Measurements from ENCODE around the gene CDRT15L2.
A peak's percentile ranks its signal among the peaks of the same experiment; 100 is the strongest.
"Not testable (repeated sequence)": the region's sequence is repeated elsewhere in the genome, so short reads cannot be mapped to it uniquely, and the experiment has no call there.

Gene CDRT15L2

DNA sequence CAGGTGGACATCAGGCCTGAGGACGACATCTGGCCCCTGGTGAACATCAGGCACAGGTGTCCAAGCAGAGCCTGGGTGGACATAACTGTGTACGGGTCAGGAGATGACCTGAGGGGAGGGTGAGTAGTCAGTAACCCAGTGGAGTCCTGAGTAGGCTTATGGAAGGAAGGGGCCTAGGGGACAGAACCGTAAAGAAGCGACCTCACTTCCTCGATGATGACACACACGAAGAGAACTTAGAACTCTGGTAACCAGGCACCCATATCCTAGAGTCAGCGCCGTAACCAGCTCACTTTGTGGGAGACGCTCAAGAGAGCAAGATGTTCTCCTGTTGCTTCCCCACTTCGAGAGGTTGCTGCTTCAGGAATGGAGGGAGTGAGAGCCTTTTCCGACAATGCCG is at the start of gene CDRT15L2:
Gene CDRT15L2, plus strand, starts transcription at position 301 of the 400 bp plus-strand sequence. Its CDS starts 20 bp downstream, at position 321.
- DNase-seq: not testable (repeated sequence)

DNA sequence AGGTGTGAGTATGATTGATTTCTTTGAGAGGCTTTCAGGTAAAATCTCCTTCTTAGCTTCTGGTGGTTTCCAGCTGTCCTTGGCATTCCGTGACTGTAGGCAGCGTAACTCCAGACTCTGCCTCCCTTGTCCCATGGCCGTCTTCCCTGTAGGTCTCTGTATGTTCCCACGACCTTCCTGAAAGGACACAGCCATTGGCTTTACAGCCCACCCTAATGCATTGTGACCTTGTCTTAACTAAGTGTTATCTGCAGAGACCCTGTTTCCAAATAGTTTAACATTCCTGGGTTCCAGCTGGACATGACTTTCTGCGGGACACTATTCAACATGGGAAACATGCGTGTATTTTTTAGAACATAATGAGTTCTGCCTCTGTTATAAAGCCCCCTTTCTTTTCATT is 49.4 kb upstream of the CDRT15L2 start:
- DNase-seq: not testable (repeated sequence)

DNA sequence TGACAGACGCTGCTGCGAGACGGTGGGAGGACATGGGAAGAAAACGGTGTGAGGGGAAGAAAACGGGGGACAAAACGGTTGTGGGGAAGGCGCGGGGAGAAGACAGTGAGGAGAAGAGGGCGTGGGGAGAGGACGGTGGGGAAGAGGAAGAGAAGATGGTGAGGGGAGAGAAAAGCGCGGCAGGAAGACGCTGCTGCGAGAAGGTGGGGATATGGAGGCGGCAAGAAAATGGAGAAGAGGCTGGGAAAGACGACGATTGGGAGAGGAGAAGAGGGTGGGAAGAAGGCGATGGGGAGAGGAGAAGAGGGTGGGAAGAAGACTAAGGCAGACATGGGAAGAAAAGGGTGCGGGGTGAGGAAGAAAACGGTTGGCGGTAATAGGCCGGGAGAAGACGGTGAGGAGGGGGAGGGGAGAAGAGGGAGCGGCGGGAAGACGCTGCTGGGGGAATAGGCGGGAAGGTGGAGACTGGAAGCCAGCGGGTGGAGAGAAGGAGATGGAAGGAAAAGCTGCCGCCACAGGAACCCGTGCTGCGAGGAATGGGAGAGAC is 46.9 kb upstream of the CDRT15L2 start:
- peak; percentile 80 for DNase-seq

DNA sequence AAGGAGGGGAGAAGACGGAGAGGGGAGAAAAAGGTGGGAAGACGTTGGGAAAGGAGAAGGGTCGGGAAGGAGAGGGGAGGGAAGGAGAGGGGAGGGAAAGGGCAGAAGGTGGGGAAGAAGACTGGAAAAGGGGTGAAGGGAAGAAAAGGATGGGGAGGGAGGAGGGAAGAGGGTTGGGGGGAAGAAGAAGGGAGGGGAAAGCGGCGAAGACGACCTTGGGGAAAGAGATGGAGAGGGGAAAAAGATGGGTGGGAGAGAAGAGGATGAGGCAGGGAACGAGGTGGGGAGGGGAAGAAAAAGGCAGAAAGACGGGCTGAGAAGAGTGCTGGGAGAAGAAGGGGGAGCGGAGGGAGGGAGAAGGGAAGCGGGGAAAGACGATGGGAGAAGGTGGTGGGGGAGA is 46.3 kb upstream of the CDRT15L2 start:
- DNase-seq: peak; percentile 13

DNA sequence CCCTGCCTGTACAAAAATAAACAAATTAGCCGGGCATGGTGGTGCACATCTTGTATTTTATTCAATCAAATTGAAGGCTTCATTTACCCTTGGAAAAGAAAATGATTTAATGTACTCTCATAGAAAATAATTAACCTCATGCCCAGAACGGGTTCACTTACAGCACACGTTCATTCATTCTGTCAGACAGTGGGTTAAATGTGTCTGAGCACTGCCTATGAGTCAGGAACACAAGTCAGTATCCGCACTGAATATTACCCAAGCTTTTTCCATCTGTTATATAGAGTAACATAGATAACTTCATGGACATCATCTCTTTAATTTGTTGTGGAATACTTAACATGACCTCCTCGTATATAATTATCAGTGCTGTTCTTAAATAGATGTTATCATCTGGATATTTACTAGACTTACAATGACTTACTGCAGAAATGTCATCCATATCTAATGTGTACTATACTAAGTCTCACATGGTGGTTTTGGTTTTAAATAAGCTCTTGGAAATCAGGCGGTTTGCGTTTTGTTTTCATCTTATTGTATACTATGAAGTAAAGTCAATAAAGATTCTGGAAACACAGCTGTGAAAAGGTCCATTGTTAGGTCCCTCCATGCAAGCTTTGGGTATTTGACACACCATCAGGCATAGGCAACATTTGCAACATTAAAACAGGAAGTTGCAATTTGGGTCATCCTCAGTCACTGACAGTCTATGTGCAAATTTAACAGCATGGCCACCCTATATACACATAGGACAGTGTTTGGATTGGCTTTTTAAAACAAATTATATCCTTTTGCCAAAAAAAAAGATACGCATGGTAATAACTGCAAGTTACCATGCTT is 44.6 kb upstream of the CDRT15L2 start:
- not testable (repeated sequence) for DNase-seq

DNA sequence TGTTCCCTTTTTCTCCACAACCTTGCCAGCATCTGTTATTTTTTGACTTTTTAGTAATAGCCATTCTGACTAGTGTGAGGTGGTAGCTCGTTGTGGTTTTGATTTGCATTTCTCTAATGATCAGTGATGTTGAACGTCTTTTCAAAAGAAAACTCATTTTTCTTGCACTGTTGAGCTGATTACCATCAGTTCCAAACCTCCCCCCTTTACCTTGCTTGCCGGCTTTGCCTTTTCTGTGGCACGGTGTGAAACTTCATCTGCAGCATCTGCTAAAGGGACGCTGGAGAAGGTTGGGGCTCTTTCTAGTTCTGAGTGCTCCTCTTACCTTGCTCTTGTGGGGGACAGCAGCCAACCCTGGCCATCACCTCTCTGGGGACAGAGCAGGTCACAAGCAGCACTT is 39.1 kb upstream of the CDRT15L2 start:
- not testable (repeated sequence) for DNase-seq

DNA sequence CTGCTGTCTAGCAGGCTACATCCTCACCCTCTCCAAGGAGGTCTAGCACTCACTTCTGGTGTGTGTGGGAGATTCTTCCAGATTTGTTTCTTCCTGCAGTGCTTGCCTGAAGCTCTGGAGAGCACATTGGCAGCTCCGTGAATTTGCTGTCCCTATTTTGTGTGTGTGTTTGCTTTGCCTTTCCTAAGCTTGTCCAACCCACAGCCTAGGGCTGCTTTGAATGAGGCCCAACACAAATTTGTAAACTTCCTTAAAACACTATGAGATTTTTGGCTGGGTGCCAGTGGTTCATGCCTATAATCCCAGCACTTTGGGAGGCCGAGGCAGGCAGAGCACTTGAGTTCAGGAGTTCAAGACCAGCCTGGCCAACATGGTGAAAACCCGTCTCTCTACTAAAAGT is 38.7 kb upstream of the CDRT15L2 start:
- DNase-seq: not testable (repeated sequence)

DNA sequence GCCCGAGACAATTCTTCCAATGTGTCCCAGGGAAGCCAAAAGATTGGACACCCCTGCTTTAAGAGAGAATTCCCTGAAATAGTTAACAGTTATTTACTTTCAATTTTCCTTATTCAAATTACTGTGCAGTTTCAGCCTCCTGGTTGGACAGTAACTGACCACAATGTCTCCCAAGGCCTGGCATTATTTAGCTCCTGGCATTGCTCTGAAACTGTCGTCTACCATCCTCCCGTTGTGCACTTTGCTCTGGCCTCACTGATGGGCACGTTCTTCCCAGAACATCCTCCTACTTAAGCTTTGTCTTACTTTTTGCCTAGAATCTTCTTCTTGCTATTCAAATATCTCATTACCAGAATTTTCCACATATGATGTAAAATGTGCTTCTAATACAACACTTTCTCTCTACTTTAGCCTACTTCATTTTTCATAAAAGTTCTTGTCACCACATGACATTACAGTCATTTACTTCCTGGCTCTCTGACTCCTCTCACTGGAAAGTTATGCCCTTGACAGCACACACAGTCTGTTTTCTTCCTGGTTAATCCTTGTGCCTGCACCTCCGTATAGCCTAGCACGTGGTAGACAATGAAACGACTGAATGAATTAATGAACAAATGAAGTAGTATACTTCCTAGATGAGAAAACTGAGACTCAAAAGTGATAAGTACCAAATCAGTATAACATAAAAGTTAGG is 37.5 kb upstream of the CDRT15L2 start:
- DNase-seq: not testable (repeated sequence)

DNA sequence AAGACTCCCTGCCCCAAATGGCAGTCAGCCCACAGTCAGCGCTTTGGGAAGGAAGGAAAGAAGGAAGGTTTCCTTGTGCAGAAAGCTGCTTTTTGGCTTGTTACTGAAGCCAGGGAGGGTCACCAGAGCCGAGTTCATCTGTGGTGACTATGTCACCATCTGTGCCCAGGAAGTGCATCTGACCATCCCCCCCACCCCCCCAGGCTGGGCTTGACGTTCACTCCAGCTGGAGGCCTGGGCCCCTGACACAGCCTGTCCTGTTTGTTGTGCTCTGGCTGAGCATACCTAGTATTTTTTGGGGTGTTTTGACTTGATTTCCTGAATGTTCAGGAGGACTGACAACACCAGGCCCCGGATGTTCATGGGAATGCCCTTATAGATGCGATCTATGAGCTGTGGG is 31.6 kb upstream of the CDRT15L2 start:
- DNase-seq: not testable (repeated sequence)

DNA sequence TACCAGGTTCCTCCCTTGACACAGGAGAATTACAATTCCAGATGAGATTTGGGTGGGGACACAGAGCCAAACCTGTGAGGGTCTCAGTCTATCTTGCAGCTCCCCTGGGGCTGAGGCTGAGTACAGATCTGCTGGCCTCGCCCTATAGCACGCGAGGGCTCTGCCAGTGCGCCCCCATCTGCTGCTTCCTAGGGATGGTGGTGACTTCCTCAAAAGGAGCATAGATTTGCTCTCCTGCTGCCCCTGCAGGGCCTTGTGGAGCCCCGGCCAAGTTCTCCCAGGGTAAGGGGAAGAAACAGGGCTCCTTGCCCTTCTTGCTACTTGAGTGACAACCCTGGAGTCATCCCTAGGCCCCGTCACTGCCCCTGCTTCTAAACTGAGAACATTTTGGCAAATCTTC is 26.6 kb upstream of the CDRT15L2 start:
- DNase-seq: not testable (repeated sequence)

DNA sequence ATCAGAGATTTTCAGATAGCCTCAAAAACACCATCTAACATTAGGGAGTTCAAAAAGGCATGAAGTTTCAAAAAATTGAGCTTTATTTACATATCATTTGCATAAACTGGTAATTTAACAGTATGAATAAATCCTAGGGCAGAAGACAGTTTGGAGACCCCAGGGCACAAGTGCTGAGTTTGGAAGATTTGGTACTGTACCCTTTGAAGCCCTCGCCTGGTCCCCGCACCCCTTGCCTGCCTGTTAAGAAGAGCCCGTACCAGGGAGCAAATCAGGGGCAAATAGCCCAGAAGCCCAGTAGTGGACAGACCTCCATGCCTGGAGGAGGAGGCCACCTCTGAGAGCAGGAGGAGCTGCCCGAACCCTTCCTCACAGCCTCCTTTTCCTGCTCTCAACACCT is 24.8 kb upstream of the CDRT15L2 start:
- not testable (repeated sequence) for DNase-seq

DNA sequence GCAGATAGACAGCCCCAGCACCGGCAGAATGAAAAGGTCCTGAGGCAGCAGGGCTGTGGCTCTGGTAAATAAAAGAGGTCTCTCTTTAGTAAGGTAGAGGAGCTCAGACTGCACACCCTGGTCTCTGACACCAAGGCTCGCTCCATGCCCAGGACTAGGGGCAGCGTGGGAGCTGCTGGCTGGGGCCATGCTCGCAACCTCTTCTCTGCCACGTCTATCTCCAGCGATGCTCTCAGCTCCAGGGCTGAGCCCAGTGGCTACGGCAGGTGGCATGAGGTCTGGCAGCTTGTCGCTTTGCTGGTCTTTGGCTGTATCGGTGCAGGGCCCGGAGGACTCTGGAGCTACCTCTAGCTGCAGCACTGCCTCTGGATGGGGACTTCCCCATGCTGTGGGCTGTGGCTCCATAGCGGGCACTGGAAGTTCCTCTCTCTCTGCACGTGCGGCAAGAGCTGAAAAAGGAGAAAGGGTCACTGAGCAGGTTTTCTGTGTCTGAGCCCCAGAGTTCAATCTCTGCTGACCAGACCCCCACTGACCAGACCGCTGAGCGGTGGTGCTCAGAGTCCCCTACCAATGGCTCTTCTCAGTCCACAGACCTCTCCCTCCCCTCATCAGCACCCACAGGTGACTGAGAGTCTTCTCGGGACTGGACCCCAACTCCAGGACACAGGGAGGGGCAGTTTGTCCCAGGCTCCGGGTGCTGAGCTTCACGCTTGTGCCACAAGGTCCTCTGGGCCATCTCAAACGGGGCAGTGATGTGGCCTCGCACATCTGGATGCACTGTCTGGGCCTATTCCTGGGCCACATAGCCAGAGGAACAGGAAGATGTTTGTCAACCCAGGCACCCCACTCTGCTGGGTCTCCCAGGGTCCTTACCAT is 24.2 kb upstream of the CDRT15L2 start:
- not testable (repeated sequence) for DNase-seq

DNA sequence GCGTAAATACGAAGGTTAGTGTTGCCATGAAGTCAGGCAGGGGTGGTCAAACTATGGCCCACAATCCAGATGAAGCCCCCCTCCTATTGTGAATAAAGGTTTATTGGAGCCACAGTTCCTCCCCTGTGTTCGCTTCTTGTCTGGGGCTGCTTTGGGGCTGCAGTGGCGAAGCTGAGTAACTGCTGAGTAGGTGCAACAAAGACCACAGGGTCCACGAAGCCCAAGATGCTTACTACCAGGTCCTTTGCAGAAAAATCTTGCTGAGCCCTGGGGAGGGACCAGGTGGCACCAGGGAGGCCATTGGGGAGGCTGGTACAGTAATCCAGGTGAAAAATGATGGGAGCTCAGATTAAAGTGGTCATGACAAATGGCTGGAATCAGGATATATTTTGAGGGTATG is 21.4 kb upstream of the CDRT15L2 start:
- DNase-seq: not testable (repeated sequence)

DNA sequence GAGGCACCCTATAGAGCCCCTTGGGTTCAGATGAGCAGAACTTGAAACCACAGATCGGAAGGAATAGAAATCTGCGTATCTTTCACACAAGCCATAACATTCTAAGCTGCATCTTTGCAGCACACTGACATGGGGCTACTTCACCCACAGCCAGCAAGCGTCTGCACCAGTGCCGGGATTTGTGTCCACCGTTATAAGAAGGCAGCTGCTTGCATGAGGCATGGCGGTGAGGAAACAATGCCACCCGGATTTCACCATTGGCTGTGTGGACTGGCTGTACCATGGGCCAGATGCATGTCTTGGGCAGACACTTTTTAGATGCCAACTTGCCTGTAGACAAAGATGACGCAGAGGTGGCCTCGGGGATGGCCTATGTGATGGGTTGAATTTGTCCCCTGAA is 20.5 kb upstream of the CDRT15L2 start:
- DNase-seq: not testable (repeated sequence)

DNA sequence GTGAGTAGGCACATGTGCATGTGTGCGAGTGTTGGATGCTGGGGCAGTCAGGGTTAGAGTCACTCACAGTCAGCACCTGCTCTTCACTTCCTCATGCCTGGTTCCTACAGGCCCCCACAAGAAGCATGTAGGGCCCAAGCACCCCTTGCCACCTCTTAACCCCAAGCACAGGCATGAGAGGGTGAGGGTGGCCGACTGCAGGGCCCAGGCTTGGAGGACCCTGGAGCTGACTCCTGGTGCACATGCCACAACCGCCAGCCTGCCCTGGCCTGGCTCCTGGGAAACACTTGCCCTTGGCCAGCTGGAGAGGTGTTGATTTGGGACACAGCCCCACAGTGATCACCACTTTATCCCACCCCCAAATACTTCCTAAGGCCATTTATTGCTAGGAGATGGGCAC is 16.9 kb upstream of the CDRT15L2 start:
- DNase-seq: no peak

DNA sequence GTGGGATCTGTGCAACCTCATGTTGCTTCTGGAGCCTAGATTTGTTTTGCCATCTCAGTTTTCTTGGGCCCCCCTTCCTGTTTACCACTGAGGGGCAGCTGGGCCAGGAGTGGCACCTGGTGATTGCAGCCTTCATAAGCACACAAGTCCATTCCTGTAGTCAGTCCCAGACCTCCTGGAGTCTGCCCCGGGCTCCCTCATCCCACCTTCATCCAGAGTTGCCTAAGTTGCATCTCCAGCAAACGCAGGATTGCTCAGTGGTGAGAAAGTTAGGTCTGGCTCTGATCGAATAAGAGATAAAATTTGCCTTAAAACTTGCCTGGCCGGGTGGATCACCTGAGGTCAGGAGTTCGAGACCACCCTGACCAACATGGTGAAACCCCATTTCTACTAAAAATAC is 14.3 kb upstream of the CDRT15L2 start:
- not testable (repeated sequence) for DNase-seq

DNA sequence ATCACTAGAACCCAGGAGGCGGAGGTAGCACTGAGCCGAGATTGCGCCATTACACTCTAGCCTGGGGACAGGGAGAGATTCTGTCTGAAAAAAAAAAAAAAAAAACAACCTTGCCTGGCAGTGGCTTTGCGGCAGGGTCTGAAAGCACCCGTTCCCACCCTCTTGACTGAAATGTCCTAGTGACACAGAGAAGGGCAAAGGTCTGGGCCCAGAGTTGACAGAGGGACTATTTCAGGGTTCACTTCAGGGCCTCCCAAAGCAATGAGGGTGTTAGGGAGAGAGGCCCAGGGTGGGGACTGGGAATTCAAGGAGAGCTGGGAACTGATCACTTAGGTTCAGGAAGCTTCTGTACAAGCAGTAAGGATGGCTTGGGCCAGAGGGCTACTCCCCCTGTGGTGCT is 13.8 kb upstream of the CDRT15L2 start:
- DNase-seq: no peak

DNA sequence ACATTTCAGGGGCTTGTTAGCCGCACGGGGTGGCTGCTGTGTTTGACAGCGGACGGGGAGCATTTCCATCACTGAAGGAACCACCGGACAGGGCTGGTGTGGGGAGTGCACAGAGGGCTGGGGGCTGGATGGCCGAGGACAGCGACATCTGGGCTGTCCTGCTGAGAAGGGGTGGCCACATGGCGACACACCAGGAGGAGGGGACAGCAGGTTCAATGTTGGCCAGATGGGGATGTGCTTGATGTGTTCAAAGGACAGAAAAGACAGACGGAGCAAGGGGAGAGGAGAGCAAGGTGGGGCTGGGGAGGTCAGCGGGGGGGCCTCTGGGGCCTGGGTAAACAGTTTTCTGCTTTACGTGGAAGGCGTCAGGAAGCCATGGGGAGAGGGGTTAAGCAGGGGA is 12.8 kb upstream of the CDRT15L2 start:
- DNase-seq: not testable (repeated sequence)

DNA sequence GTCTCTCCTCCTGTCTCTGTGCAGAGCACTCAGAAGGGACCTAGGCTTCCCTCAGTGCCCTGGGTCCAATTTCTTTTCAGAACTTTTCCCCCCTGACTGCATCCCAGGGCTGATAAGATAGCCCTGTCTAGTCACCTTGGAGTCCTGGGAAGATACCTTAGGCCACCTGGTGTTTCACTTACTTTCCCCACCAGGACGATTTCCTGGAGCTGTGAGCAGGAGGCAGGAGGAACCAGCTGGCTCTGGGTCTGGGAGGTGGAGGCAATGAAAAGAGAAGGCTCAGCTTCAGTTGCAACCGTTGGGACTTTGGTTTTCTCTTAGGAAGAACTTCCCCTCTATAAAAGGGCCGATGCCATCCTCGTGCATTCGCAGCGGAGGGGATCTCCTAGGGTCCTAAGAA is 12.1 kb upstream of the CDRT15L2 start:
- DNase-seq: not testable (repeated sequence)

DNA sequence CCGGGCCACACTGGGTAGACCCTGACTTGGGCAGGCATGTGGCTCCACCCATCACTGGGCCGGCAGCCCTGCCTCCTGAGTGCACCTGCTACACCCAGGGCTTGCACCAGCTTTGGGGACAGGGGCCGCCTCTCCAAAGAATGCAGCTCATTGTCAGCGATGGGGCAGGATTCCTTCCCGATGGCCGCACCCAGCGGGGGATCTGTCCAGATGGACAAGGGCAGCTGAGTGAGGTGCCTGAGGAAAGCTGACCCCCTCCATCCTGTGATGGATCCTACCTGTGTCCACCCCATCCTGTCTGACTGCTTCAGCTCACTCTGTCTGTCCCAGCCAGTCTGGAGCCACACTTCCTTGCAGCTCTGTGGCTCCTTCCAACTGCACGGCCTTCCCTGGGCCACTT is 10.9 kb upstream of the CDRT15L2 start:
- DNase-seq: not testable (repeated sequence)

DNA sequence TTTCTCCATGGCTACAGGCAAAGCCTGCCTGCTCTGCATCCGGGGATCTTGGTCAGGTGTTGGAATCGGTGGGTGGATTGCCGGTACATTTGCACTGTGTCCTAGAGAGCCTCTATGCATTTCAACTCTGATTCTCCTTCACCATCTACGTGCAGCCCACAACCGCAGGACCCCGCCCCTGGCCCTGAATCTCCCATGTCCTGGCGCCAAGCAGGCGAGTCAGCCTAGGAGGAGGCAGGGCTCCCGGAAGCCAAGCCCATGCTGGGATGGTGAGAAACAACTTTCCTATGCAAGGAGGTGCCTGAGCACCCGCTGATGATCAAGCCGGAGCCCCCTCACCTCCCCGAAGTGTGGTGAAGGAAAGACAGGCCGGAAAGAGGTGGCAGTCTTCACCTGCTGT is 7.9 kb upstream of the CDRT15L2 start:
- not testable (repeated sequence) for DNase-seq

DNA sequence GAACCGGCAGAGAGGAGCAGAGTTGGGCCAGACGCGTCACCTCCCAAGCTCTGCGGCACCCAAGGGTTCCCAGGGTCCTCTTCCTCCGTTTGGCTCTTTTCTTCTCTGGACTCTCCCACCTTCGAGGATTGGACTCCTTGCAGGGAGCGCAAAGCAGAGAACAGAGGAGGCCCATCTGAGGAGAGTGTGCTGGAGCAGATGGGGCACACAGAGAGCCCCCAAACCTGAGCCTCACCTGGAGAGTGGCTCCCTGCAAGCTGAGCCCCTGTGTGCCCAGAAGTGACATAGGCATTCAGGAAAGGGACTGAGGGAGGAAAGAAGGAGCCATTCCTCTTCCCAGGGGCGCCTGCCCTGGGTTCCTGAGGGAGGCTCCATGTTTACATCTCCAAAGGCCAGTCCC is 6.3 kb upstream of the CDRT15L2 start:
- not testable (repeated sequence) for DNase-seq

DNA sequence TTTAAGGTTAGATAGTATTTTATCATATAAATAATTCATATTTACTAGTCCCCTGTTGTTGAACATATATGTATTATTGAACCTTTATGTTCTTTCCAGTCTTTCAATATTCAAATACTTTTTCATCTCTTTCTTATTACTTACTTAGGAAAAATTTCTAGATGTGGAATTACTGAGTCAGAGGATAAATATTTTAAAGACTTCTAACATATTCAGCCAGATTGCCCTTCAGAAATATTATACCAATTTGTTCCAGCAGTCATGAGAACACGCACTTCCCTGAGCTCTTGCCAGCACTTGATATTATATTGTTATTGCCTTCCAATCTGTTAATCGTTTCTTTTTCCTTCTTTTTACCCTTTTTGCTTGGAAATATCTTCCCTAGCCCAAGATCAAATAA is 4.5 kb upstream of the CDRT15L2 start:
- not testable (repeated sequence) for DNase-seq
